ENCODE measurements around the gene SLC29A4.
"Not testable (repeated sequence)": the region's sequence is repeated elsewhere in the genome, so short reads cannot be mapped to it uniquely, and the experiment has no call there.

SLC29A4 gene

GRCh38 chr7:5302577-5302976 is 19.8 kb downstream of the SLC29A4 start:
- no peak for DNase-seq
- H3K27ac ChIP-seq, result no peak overlapping the region
- no peak overlapping the region for H3K4me3 ChIP-seq (ENCODE audit: low read depth, low read length)
- in situ Hi-C loops (cut with HindIII; ENCODE audit: low pct_ligation_motif_present, low sequenced_read_pairs), result no loop called here
- TF ChIP-seq, protein P1, sequence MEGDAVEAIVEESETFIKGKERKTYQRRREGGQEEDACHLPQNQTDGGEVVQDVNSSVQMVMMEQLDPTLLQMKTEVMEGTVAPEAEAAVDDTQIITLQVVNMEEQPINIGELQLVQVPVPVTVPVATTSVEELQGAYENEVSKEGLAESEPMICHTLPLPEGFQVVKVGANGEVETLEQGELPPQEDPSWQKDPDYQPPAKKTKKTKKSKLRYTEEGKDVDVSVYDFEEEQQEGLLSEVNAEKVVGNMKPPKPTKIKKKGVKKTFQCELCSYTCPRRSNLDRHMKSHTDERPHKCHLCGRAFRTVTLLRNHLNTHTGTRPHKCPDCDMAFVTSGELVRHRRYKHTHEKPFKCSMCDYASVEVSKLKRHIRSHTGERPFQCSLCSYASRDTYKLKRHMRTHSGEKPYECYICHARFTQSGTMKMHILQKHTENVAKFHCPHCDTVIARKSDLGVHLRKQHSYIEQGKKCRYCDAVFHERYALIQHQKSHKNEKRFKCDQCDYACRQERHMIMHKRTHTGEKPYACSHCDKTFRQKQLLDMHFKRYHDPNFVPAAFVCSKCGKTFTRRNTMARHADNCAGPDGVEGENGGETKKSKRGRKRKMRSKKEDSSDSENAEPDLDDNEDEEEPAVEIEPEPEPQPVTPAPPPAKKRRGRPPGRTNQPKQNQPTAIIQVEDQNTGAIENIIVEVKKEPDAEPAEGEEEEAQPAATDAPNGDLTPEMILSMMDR (IDR thresholded peaks at IDR 0.05; ENCODE audit: low read depth, low read length, missing control alignments), result no peak
- H3K36me3 ChIP-seq (replicated peaks), result peaks cover under 1% of the 10 kb centered on the region
- no peaks in the 10 kb centered on the region for H3K27me3 ChIP-seq (replicated peaks)

- in situ Hi-C loops (cut with HindIII; ENCODE audit: low pct_ligation_motif_present, low sequenced_read_pairs), result no loop called here
- H3K36me3 ChIP-seq (replicated peaks), result peaks cover 2% of the 10 kb centered on the region
- TF ChIP-seq, protein P1 (IDR thresholded peaks at IDR 0.05; ENCODE audit: low read depth, low read length, missing control alignments), result no peak
- H3K27me3 ChIP-seq (replicated peaks), result no peaks in the 10 kb centered on the region
- no peak for DNase-seq
- H3K4me3 ChIP-seq (ENCODE audit: low read depth, low read length), result no peak overlapping the region
- no peak overlapping the region for H3K27ac ChIP-seq
These were observed 20.3 kb downstream of the SLC29A4 start for GRCh38 chr7:5303061-5303460.

- DNase-seq, result no peak
- Histone ChIP-seq H3K4me3 (ENCODE audit: low read depth, low read length) (no peak overlapping the region), H3K27me3 (replicated peaks) (no peaks in the 10 kb centered on the region), H3K36me3 (replicated peaks) (peaks cover 2% of the 10 kb centered on the region), H3K27ac (no peak overlapping the region)
- in situ Hi-C loops (cut with HindIII; ENCODE audit: low pct_ligation_motif_present, low sequenced_read_pairs), result no loop called here
- TF ChIP-seq, protein P1 (IDR thresholded peaks at IDR 0.05; ENCODE audit: low read depth, low read length, missing control alignments), result no peak
These were observed 21.1 kb downstream of the SLC29A4 start for GRCh38 chr7:5303591-5304505.

- H3K27me3 ChIP-seq (replicated peaks); H3K4me3 ChIP-seq (ENCODE audit: low read depth, low read length); H3K27ac ChIP-seq; H3K36me3 ChIP-seq (replicated peaks); DNase-seq; in situ Hi-C loops (cut with HindIII; ENCODE audit: low pct_ligation_motif_present, low sequenced_read_pairs): not testable (repeated sequence)
These were observed 22.3 kb downstream of the SLC29A4 start for GRCh38 chr7:5305050-5305449.

GRCh38 chr7:5307221-5308142 is 24.7 kb downstream of the SLC29A4 start:
- in situ Hi-C loops (cut with HindIII; ENCODE audit: low pct_ligation_motif_present, low sequenced_read_pairs); DNase-seq: not testable (repeated sequence)
- H3K36me3 ChIP-seq (replicated peaks), result peaks cover 18% of the 10 kb centered on the region

GRCh38 chr7:5309146-5309545 is 26.4 kb downstream of the SLC29A4 start:
- TF ChIP-seq, protein P1 (IDR thresholded peaks at IDR 0.05; ENCODE audit: low read depth, low read length, missing control alignments), result no peak
- no peak overlapping the region for H3K4me3 ChIP-seq (ENCODE audit: low read depth, low read length)
- in situ Hi-C loops (cut with HindIII; ENCODE audit: low pct_ligation_motif_present, low sequenced_read_pairs), result no loop called here
- H3K27me3 ChIP-seq (replicated peaks), result no peaks in the 10 kb centered on the region
- H3K27ac ChIP-seq, result no peak overlapping the region
- no peak for DNase-seq
- H3K36me3 ChIP-seq (replicated peaks), result peaks cover 25% of the 10 kb centered on the region

More at GRCh38 chr7:5307221-5308142, 24.7 kb downstream of the SLC29A4 start:
- not testable (repeated sequence) for H3K27me3 ChIP-seq (replicated peaks); H3K4me3 ChIP-seq (ENCODE audit: low read depth, low read length); H3K27ac ChIP-seq

Data from brain microvascular endothelial cell (primary cell).